GM11168 (cell line): ENCODE measurements around the gene SFSWAP.
"Not testable (repeated sequence)": the region's sequence is repeated elsewhere in the genome, so short reads cannot be mapped to it uniquely, and the experiment has no call there.

Experiments
- in situ Hi-C: fragments of 300-500 bp; cut with MboI; formaldehyde crosslinking; loops from one replicate; pipeline ENCODE4 v1.12.0; 2022; ENCODE audit warnings: low sequenced_read_pairs; ENCODE audit not compliant: unreplicated experiment

SFSWAP gene

DNA sequence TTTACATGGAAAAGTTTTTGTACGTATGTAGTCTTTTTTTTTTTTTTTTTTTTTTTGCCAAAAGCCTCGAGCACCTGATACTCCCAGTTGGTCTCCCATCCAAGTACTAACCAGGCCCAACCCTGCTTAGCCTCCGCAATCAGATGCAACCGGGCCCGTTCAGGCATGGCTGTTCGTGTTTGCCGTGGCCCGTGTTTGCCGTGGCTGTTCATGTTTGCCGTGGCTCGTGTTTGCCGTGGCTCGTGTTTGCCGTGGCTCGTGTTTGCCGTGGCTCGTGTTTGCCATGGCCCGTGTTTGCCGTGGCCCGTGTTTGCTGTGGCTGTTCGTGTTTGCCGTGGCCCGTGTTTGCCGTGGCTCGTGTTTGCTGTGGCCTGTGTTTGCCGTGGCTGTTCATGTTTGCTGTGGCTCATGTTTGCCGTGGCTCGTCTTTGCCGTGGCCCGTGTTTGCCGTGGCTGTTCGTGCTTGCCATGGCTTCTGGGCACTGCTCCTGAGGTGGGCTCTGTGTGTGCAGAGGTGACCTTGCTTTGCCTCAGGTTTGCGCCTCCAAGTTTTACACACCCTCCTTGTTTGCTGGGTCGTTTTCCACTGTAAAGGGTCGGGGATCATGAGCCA is 90.5 kb downstream of the SFSWAP start:
- in situ Hi-C loops = no loop called here

DNA sequence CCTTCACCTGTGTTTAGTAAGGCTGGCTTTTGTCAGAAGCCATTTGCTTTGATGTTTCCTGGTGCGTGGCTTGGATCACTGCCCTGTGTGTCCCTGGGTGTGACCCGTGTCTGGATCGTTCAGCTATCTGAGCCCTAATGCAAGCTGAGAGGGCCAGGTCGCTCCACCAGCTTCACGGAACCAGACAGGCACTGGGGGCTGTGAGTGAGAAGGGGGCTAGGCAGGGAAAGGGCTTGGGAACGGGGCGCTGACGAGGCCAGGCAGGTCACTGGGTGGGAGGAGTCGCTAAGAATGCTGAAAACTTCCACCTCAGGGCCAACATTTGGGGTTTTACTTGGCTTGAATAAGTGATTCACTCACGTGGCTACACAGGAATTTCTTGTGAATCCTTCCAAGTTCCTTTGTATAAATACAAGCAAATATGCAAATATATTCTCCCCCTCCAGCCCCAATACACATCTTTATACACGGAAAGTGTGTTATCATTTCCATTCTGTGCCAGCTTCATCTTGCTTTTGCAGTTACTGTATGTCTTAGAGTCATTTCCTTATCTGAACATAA is 93.2 kb downstream of the SFSWAP start:
- in situ Hi-C loops = no loop called here

DNA sequence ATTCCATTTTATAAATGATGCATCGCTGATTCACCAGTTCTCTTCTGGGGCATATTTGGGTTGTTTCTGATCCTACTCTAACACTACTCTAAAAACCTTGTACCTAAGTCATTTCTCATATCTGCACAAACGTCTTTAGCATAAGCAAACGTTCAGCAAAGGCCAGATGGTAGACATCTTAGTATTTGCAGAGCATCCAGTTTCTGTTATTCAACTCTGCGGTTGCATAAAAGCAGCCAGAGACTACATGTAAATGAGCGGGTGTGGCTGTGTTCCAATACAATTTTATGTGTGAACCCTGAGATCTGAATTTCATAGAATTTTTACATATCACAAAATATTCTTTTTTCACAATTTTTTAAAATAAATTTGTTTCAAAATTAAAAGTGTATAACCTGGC is 94.5 kb downstream of the SFSWAP start:
- in situ Hi-C loops = no loop called here

DNA sequence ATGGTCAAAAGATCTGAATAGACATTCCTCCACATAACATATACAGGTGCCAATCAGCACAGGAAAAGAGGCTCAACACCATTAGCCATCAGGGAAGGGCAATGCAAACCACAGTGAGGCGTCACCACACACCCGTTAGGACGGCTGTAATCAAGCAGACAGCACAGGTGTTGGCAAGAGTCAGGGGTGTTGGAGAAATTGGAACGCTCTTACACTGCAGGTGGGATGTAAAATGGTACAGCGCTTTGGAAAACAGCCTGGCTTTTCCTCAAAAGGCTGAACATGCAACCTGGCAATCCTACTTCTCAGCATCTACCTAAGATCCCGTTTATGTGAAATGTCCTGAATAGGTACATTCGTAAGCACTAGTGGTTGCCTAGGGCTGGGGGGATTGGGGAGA is 95.8 kb downstream of the SFSWAP start:
- in situ Hi-C loops = no loop called here

DNA sequence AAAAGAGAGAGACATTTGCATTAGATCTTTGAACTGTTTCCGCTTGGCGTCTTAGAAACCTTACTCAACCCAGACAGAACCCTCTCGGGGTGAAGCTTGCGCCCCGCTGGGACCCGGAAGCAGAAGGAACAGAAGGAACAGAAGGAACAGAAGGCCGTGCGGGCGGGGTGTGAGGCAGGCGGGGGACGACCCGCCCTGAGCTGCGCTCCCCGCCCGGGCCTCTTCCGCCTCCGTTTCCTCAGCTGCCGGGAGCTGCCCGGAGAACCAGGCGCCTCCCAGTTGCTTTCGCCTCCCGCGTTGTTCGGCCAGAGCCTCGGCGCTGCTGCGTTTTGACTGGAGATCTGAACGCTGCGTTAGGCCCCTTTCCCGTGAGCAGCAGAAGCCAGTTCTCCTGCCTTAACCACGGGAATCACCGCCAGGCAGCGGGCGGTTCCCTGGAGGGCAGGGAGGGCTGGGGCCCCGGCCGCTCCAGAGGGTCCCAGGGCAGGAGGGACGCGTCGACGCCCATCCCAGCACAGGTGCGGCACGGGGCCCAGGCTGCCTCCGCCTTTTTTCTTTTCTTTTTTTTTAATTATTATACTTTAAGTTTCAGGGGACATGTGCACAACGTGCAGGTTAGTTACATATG is 98.0 kb downstream of the SFSWAP start:
- in situ Hi-C loops = no loop called here

DNA sequence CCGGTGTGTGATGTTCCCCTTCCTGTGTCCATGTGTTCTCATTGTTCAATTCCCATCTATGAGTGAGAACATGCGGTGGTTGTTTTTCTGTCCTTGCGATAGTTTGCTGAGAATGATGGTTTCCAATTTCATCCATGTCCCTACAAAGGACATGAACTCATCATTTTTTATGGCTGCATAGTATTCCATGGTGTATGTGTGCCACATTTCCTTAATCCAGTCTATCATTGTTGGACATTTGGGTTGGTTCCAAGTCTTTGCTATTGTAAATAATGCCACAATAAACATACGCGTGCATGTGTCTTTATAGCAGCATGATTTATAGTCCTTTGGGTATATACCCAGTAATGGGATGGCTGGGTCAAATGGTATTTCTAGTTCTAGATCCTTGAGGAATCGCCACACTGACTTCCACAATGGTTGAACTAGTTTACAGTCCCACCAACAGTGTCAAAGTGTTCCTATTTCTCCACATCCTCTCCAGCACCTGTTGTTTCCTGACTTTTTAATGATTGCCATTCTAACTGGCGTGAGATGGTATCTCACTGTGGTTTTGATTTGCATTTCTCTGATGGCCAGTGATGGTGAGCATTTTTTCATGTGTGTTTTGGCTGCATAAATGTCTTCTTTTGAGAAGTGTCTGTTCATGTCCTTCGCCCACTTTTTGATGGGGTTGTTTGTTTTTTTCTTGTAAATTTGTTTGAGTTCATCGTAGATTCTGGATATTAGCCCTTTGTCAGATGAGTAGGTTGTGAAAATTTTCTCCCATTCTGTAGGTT is 98.8 kb downstream of the SFSWAP start:
- in situ Hi-C loops = not testable (repeated sequence)

DNA sequence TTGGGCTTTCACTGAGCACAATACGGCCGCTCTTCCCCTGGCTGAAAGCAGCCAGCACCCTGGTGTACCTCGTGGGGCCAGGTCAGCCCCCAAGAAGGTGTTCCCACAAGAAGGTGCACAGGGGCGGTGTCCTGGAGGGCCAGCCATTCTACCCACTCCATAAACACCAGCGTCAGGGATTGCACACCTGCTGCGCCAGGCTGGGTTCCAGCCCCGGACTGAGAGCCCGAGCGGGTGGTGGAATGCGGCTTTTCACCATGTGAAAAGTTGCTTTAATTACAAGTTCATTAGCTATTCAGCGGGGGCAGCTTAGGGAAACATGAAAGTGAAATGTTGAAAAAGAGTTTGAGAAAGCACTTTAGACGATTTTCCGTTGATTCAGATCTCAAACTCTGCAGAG is 99.8 kb downstream of the SFSWAP start:
- in situ Hi-C loops = no loop called here

DNA sequence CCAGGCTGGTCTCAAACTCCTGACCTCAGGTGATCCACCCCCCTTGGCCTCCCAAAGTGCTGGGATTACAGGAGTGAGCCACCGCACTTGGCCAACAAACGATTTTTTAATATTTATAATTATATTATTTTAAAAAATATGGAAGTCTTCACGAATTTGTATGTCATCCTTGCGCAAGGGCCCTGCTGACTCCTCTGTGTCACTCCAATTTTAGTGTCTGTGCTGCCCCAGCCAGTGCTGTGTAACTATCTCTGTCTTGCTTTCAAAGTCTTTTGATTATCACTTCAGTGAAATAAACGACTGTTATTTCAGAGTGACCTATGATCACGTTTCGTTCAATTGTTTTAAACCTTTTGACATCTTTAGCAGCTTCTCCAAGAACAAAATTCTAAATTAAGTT is 104.2 kb downstream of the SFSWAP start:
- in situ Hi-C loops = no loop called here

DNA sequence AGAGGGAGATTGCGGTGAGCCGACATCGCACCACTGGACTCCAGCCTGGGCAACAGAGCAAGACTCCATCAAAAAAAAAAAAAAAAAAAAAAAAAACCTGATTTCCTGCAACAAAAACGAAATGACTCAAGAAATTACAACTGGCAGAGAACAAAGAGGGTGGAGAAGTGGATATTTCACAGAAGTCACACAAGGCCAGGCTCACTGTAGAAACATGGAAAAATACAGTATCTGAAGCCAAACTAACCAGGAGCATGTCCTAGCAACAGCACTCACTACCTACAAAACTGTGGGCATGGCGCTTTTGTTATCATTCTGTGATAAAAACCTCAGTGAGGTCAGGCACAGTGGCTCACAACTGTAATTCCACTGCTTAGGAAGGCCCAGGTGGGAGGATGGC is 105.6 kb downstream of the SFSWAP start:
- in situ Hi-C loops = no loop called here

DNA sequence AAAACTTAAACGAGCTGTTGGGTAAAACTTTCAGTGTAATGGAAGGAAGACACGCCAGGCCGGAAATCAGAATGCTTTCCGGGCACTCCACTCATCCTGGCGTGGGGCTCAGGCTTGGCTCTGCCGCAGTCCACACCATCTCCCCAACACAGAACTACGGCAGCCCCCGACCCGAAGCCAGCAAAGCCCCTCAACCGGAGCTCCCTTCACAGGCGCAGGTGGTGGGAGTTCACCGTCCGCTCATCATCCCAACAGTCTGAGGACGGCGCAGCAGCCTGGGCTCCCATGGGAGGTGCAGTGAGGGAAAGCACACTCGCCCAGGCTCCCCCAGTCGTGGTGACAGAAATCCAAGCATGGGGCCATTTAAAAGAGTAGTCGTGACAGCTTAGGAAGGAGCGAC is 106.4 kb downstream of the SFSWAP start:
- in situ Hi-C loops = no loop called here

DNA sequence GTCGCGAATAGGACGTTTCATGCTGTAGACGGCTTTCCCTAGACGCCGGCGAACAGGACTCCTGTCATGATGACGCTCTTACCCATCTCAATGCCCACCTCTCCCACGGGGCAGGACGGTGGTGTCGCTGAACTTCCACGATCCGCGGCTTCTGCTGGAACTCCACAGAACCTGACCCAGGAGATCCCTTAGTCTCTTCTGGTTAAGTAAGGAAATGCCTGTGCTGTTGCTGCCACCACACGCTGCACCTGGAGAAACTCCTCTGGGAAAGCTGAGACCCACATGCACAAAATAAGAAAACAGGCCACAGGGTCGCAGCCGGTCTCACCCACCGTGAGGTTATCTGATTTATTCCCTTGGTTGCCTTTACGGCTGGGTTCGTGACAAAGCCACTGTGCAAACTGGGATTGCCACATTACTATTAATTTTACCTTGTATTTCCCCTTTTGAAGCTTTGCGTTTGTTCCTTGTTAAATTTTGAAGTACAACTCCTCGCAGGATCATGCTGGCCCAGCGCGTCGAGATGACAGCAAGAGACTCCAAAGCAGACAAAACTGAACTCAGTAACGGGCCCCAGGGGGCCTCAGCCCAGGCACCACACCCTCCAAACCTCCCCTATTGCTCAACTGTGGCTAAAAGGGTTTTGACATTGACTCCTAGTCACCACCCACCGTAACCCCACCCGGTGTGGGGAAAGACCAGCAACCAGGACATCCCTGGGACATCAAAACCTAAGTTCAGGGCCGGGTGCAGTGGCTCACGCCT is 108.1 kb downstream of the SFSWAP start:
- in situ Hi-C loops = no loop called here

DNA sequence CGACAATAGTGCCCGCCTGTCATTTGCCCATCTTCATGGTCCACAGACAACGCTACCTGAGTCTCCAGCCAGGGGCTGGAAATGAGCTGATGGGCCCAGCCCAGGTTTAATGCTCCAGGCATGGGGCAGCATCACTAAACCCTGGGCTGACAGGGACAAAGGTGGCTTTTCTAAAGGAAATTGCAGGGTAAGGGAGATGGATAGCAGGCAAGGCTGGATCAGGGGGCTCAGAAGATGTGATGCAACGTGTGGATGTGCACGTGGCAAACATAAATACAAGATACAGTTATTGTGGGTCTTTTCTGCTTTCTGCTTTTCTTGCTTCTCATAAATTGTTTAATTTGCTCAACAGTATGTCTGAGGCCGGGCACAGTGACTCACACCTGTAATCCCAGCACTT is 113.6 kb downstream of the SFSWAP start:
- in situ Hi-C loops = no loop called here

DNA sequence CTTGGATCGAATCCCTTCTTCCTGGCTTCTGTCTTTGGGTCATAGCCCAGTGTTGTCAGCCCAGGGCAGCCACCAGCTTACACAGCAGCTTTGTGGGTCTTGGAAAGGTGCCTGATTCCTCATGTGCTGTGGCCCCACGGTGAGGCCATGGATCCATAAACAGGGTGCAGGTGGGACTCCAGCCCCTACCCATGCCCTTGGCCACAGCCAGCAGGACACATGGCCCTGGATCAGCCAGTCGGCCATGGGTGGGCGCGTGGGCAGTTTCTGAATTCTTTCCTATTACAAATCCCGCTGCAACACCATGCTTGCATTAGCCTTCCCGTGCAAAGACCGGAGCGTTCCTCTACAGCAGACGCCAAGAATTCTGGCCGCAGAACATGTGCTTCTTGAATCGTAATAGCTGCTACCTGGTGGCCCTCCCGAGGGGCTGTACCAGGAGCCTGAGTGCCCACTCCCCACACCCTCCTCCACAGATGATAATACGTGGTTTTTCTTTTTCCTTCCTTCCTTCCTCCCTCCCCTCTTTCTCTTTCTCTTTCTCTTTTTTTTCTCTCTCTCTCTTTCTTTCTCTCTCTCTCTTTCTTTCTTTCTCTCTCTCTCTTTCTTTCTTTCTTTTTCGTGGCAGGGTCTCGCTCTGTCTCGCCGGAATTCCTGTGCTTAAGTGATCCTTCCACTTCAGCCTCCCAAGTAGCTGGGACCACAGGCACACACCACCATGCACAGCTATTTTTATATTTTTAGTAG is 114.4 kb downstream of the SFSWAP start:
- in situ Hi-C loops = no loop called here

DNA sequence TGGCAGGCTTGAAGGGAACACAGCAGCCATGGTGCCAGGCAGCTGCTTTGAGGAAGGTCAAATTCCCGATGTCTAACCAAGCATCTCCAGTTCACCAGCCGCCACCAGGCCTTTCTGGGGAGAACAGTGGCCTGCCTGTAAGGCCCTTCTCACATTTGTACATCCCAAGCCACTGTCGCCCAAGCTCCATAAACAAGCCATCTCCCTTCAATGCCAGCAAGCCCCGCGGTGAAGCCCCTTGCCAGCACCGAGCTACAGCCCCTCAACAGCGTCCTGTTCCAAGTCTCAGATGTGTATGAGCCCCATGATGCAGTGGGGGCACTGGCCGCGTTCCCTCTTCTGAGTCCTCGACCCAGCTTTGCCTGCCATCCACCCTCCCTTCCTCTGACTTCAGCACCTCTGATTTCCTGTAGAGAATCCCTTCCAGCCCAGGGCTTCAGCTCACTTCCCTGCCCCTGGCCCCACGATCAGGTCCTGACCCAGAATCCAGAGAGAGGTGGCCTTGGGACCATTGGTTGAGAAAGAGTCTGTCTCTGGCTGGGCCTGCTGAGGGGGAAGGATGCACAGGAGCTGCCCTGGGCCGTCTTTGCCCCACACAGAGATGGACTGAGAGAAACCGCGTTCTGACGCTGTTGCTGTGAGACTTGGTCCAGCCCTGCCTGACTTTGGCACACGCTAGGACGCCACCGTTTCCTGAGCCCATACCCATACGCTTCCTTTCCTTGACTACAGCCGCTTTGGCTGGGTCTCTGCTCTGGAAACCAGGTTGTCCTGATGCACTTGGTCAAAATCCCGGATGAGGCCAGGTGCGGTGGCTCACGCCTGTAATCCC is 115.4 kb downstream of the SFSWAP start:
- in situ Hi-C loops = no loop called here

DNA sequence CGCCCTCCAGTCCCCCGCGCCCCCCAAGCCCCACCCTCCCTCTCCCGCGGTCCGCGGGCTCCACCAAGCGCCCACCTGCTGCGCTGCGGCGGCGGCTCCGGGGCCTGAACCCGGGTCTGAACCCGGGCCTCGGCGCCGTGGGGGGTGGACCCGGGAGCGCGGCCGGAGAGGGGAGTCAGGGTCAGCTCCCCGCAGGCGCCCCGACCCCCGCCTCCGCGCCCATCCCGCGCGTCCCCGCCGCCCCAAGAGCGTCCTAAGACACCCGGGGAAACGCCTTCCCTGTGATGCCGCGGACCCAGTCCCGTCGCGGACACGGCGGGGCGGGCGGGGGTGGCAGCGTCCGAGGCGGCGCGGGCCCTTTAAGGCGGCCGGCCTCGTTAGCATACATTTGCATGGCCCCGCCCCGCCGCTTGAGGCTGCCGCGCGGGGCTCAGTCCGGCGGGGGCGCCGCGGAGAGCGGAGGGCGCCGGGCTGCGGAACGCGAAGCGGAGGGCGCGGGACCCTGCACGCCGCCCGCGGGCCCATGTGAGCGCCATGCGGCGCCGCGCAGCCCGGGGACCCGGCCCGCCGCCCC is 117.2 kb downstream of the SFSWAP start, which contains the start of gene MMP17:
TSS of gene MMP17 (plus strand) at position 433 of the 574 bp plus-strand sequence. CDS start at position 535, 102 bp downstream.
- in situ Hi-C loops = no loop called here

DNA sequence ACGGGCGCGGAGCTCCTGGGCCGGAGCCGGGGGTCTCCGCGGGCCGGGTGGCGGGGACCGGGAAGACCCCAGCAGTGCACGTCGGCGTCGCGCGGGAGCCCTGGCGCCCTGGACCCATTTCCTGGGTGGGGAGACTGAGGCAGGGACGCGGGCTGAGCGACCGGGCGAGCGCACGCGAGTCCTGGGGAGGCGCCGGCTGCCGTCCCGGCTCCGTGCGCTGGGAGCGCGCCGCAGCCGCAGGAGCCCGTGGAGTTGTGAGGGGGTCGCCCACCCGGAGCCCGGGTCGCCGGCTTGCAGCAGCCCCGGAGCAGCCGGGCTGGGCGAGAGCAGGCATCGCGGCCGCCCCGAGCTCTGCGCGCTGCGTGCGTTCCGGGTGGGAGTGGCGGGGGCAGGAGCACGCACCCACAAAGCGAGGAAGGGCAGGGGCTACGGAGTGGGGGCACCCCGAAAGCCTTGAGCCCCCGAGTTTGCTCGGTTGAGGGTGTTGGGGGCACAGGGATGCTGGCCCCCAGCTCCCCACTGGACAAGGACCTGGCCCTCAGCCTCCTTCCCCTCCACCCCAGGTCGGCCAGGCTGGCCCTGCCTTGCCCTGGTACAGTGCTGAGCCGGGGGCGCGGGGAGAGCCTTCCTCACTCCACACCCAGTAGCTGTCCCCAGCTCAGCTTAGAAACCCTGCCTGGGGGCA is 117.9 kb downstream of the SFSWAP start:
- in situ Hi-C loops = no loop called here

DNA sequence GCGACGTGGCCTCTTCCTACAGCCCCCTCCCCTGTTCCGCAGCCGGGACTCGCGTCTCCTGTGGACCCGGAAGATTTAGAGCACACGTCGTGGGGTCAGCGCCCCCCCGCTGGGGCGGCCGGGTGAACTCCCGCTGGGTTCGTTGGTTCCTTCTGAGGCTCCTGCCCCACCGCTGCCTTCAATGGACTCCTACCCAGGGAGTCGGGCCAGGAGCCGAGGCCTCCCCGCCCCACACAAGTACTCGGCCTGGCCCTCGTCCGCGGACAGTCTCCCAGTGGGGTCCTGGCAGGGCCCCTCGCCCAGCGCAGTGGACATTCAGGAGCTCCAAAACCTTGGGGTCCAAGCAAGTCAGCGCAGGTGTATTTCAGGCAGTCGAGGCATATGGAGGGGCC is 118.5 kb downstream of the SFSWAP start:
- in situ Hi-C loops = no loop called here

DNA sequence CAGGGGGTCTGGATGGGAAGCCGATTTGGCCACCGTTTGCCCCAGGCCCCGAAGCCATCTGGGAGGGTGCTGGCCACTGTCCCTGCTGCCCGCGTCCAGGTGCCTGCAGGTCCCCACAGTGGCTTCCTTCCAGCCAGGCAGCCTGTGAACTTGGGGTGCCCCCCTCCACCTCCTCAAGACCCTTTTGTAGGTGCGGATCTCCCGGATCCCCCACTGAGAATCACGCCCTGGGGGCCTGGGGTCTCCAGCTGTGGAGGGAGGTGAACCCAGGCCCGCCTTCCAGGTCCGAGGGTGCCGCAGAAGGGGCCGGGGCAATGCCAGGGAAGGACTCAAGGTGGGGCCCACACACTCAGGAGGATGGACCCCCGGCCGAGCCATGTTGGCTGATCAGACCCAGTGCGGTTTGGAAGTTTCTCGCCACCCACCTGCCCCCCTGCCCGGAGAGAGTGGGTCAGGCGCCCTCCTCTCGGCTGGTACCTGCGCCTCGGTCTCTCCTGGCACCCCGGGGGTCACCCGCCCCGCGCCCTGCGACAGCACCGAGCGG is 119.0 kb downstream of the SFSWAP start:
- in situ Hi-C loops = no loop called here
